Embryonic facial prominence (tissue), 1 donor: Measurements from ENCODE around the gene IDH2.
"Not testable (repeated sequence)": the region's sequence is repeated elsewhere in the genome, so short reads cannot be mapped to it uniquely, and the experiment has no call there.

Experiments used
- DNase-seq: peaks from one replicate; pipeline ENCODE4 v3.0.0-alpha.2; 2016; ENCODE audit errors: extremely low spot score

IDH2 gene

GRCh38 chr15:90101969-90102890 is at the start of gene IDH2:
IDH2 (minus strand) TSS chr15:90102468; CDS start chr15:90102390, 78 bp downstream.
- no peak for DNase-seq

GRCh38 chr15:90150551-90150950 is 48.3 kb upstream of the IDH2 start:
- DNase-seq = not testable (repeated sequence)

- DNase-seq = no peak
Observed at GRCh38 chr15:90149609-90150340, 47.5 kb upstream of the IDH2 start.

- DNase-seq = not testable (repeated sequence)
Observed at GRCh38 chr15:90146198-90146761, 44.0 kb upstream of the IDH2 start.

- DNase-seq = no peak
Observed at GRCh38 chr15:90145761-90146160, 43.5 kb upstream of the IDH2 start.

GRCh38 chr15:90145259-90145658 is 43.0 kb upstream of the IDH2 start:
- DNase-seq = no peak

- DNase-seq = no peak
Observed at GRCh38 chr15:90143166-90143655, 40.9 kb upstream of the IDH2 start.

- DNase-seq = no peak
Observed at GRCh38 chr15:90142216-90143165, 40.2 kb upstream of the IDH2 start.

- no peak for DNase-seq
Observed at GRCh38 chr15:90141646-90142045, 39.4 kb upstream of the IDH2 start.

GRCh38 chr15:90139549-90139948 is 37.3 kb upstream of the IDH2 start:
- DNase-seq = not testable (repeated sequence)

GRCh38 chr15:90138071-90138833 is 36.0 kb upstream of the IDH2 start:
- DNase-seq = no peak

GRCh38 chr15:90132437-90132836 is 30.2 kb upstream of the IDH2 start:
- DNase-seq = no peak

GRCh38 chr15:90131848-90132247 is 29.6 kb upstream of the IDH2 start:
- DNase-seq = no peak

- DNase-seq = no peak
Observed at GRCh38 chr15:90130291-90130690, 28.0 kb upstream of the IDH2 start.

GRCh38 chr15:90126596-90127435 is 24.5 kb upstream of the IDH2 start:
- no peak for DNase-seq

GRCh38 chr15:90126022-90126421 is 23.8 kb upstream of the IDH2 start:
- DNase-seq = no peak

GRCh38 chr15:90124507-90124906 is 22.2 kb upstream of the IDH2 start:
- no peak for DNase-seq

- DNase-seq = no peak
Observed at GRCh38 chr15:90121086-90121485, 18.8 kb upstream of the IDH2 start.

- no peak for DNase-seq
Observed at GRCh38 chr15:90119367-90119766, 17.1 kb upstream of the IDH2 start.
